ENCODE measurements around the gene ARHGAP24.

GRCh38 chr4:85603437-85604336 is 128.7 kb downstream of the ARHGAP24 start:
- TF ChIP-seq CTCF (IDR thresholded peaks at IDR 0.05; ENCODE audit: poor library complexity) (no peak), EZH2phosphoT487 (IDR thresholded peaks at IDR 0.05; ENCODE audit: low read depth, severe bottlenecking, unreplicated experiment) (no peak)
